ENCODE measurements around the gene NPRL2. TPM values are rescaled to one million over a fixed set of nuclear protein-coding genes. Genes with fewer than 3 reads are reported as not detected.

The NPRL2 gene
- total and polyA plus RNA-seq, 7 donors = 16.8 to 28.5 (median 19.1) TPM

DNA sequence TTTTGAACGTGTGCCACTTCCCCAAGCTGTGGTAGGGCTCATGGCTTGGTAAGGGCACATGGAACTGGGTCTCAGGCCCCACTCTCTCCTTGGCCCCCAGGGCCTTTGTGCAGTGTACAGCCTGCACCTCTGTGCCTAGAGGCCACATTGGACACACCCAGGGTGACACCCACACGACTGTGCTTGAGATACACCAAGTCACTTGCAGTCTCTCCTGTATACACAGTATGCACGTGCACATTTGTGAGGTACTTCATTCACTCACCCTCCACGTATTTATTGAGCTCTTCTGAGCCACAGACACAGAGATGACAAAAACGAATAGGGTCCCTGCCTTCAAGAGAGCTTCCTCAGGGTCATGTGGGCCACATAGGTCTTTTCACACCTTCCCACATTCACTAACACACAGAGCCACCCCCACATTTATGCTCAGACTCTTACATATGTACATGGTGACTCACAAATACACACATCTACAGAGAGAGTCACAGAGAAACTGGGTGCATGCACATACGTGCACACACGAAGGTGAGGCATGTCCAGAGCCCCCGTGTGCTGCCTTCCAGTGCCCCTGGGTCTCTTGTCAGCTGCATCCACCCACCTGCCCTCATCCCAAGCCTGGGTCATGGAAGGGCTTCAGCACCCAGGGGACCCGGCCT, 18.6 kb upstream of the NPRL2 start:
- 62 to 78% methylated on average over 9 of the region's 9 CpGs for WGBS, 2 donors
- intact Hi-C loops (cut with DNase I) = loop anchor here (5.0 kb wide), 1 partner anchor 173 kb away; no protein-coding TSS in a partner anchor
- H3K9me3 ChIP-seq = no peaks in the 10 kb centered on the region
- peaks cover 0 to 13% (median 12%) of the 10 kb centered on the region in 4 donors for H3K4me1 ChIP-seq
- no peaks in the 10 kb centered on the region for H3K36me3 ChIP-seq
- H3K27me3 ChIP-seq = peaks cover 0 to 34% (median 12%) of the 10 kb centered on the region in 3 donors
- H3K4me3 ChIP-seq = no peak overlapping the region
- H3K27ac ChIP-seq = no peak overlapping the region
- TF ChIP-seq, protein P1, sequence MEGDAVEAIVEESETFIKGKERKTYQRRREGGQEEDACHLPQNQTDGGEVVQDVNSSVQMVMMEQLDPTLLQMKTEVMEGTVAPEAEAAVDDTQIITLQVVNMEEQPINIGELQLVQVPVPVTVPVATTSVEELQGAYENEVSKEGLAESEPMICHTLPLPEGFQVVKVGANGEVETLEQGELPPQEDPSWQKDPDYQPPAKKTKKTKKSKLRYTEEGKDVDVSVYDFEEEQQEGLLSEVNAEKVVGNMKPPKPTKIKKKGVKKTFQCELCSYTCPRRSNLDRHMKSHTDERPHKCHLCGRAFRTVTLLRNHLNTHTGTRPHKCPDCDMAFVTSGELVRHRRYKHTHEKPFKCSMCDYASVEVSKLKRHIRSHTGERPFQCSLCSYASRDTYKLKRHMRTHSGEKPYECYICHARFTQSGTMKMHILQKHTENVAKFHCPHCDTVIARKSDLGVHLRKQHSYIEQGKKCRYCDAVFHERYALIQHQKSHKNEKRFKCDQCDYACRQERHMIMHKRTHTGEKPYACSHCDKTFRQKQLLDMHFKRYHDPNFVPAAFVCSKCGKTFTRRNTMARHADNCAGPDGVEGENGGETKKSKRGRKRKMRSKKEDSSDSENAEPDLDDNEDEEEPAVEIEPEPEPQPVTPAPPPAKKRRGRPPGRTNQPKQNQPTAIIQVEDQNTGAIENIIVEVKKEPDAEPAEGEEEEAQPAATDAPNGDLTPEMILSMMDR (IDR thresholded peaks at IDR 0.05) = no peak
- no peak for TF ChIP-seq POLR2AphosphoS5 (IDR thresholded peaks at IDR 0.05)
- TF ChIP-seq EP300 (IDR thresholded peaks at IDR 0.05) = no peak
- TF ChIP-seq POLR2A (IDR thresholded peaks at IDR 0.05) = no peak
- no peak for DNase-seq

DNA sequence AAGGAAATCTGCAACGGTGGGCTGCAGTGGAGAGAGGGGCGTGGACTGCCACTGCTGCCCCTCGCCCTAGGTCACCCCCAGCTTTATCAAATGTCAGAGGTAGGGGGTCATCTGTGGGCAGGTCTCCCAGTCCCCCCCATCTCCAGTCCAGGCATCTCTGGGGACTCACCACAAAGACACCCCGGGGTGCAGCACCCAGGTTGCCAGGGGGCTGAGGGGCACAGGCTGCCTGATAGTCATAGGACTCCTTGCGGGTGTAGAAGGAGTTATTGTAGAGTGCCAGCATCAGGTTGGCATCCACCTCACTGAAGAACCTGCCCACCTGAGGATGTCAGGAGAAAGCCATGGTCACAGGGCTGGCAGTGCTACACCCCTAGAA, 15.3 kb upstream of the NPRL2 start:
- DNase-seq = no peak
- H3K4me1 ChIP-seq = peaks cover 0 to 14% (median 13%) of the 10 kb centered on the region in 4 donors
- intact Hi-C loops (cut with DNase I) = loop anchor here (5.0 kb wide), 1 partner anchor 176 kb away; no protein-coding TSS in a partner anchor
- H3K4me3 ChIP-seq = peak overlapping the region in 2 of 4 donors; percentile 45 to 55
- H3K27ac ChIP-seq = no peak overlapping the region
- 55 to 79% methylated on average over 5 of the region's 5 CpGs for WGBS, 2 donors
- no peaks in the 10 kb centered on the region for H3K36me3 ChIP-seq
- TF ChIP-seq EP300 (IDR thresholded peaks at IDR 0.05) (no peak), POLR2A (IDR thresholded peaks at IDR 0.05) (no peak), POLR2AphosphoS5 (IDR thresholded peaks at IDR 0.05) (no peak)
- TF ChIP-seq, protein P1 (IDR thresholded peaks at IDR 0.05) = no peak
- peaks cover 0 to 19% (median 5%) of the 10 kb centered on the region in 3 donors for H3K27me3 ChIP-seq
- H3K9me3 ChIP-seq = no peaks in the 10 kb centered on the region

DNA sequence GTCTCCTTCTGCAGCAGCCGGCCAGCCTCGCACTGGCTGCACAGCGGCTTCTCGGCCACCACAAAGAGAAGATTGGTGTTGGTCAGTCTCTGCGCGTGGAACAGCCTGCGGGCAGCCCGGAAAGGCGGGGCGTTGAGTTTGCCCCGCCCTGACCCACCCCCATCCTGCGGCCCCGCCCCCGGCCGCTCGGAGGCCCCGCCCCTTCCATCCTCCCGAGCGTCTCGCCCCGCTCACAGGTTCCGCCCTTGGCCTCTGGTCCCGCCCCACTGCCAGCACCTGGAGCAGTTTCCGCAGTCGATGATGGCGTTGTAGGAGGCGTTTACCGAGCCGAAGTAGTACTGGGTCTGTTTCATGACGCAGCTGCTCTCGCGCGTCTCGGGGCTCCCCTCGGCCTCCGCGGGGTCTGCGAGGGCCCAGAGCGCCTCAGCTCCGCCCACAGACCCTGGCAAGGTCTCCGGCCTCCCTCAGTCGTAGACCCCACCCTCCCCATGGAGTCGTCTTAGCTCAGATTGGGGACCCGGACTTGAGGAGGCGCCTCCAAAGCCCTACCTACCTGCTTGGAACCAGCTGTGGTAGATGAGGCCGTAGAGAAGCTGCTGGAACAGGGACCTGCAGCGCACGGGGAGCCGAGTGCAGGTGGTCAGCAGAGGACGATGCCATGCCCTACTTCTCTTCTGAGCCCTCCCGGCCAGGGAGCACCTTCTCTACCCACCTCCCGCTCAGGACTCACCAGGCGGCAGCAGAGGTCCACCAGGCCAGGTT, 14.7 kb upstream of the NPRL2 start:
- Histone ChIP-seq H3K27ac (peak overlapping the region; percentile 57 to 72 (median 68)), H3K9me3 (no peaks in the 10 kb centered on the region), H3K36me3 (no peaks in the 10 kb centered on the region), H3K27me3 (peaks cover 0 to 15% (median 5%) of the 10 kb centered on the region in 3 donors), H3K4me1 (peaks cover 0 to 14% (median 13%) of the 10 kb centered on the region in 4 donors), H3K4me3 (peak overlapping the region; percentile 45 to 62 (median 50))
- DNase-seq = peak; percentile 93
- 2 to 4% methylated on average over 53 of the region's 53 CpGs for WGBS, 2 donors
- TF ChIP-seq POLR2AphosphoS5 (IDR thresholded peaks at IDR 0.05) (peak in 3 of 4 donors; percentile 25 to 69 (median 51)), EP300 (IDR thresholded peaks at IDR 0.05) (no peak)
- intact Hi-C loops (cut with DNase I) = loop anchor here (5.0 kb wide), 1 partner anchor 177 kb away; no protein-coding TSS in a partner anchor

DNA sequence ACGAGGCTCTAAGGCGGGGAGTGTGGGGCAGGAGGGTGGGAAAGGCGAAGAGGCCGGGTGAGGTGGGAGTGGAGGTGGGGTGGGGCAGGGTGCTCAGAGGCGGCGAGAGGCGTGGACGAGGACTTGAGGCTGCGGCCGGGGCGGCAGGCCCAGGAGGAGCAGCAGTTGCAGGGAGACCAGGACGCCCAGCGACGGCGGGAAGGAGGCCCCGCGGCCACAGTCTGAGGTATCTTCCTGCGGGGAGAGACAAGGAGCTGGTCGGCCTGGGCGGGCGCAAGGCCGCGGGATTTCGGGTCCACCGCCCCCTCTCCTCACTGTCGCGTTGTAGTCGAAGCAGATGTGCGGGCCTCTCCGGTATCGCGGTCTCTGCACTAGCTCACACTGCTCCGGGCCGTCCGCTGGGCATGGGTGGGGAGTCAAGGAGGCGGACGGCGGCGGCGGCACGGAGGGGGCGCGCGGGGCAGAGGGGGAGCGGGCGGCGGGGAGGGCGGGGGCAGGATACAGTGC, 14.1 kb upstream of the NPRL2 start:
- Histone ChIP-seq H3K4me3 (peak overlapping the region; percentile 45 to 62 (median 50)), H3K36me3 (no peaks in the 10 kb centered on the region), H3K27me3 (peaks cover 0 to 9% (median 4%) of the 10 kb centered on the region in 3 donors), H3K27ac (peak overlapping the region; percentile 57 to 72 (median 68)), H3K9me3 (no peaks in the 10 kb centered on the region), H3K4me1 (peaks cover 0 to 19% (median 13%) of the 10 kb centered on the region in 4 donors)
- WGBS, 2 donors = 3 to 12% methylated on average over 48 of the region's 48 CpGs
- intact Hi-C loops (cut with DNase I) = loop anchor here (5.0 kb wide), 2 partner anchors 178 to 253 kb away; partner anchors contain the start of gene MAPKAPK3
- TF ChIP-seq POLR2AphosphoS5 (IDR thresholded peaks at IDR 0.05) = peak in 1 of 4 donors; percentile 2
- TF ChIP-seq, protein P1 (IDR thresholded peaks at IDR 0.05) = no peak
- no peak for TF ChIP-seq EP300 (IDR thresholded peaks at IDR 0.05)
- no peak for TF ChIP-seq POLR2A (IDR thresholded peaks at IDR 0.05)
- DNase-seq = peak; percentile 82
